HuH-7 (cell line): Measurements from ENCODE around the gene DRD4.
"Not testable (repeated sequence)": the region's sequence is repeated elsewhere in the genome, so short reads cannot be mapped to it uniquely, and the experiment has no call there.

Source experiments
- DNase-seq: peaks from one replicate; pipeline ENCODE4 v3.0.0; 2011; ENCODE audit warnings: low spot score

The DRD4 gene

DNA sequence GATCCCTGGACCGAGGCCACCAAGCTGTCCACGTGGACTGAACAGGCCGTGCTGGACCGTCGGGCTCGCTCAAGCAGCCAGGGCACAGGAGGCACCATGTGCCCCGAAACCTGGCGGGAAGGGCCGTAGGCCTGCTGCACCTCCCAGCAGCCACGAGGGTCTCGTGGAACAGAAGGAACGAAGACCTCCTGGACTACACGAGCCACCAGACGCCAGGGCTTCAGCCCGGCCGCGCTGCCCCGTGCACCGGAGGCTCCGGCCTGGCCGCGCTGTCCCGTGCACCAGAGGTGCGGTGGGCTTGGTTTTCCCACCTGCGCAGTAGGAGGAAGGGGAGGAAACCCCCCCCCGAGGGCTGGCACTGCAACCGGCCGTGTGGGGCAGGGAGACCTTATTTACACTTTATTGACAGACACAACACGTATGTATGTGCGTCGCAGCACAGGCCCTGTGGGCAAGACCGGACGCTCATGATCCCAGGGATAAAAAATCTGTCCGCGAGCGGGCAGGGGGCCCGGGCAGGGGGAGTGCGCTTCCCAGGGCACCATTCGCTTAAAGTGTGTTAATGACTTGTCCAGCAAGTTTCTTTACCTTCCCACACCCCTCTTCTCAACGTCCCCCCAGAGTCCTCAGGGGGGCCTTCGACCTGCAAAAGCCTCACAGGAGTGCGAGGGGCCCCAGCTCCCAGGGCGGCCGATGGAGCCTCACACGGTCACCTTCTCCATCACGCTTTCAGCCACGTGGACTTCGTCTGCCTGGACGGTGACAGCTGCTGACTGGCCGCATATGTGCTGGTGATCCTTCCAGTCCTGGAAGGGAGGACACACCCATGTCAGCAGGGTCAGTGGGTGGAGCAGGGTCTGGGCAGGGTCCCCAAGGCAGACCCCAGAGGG, 7.0 kb downstream of the DRD4 start:
- DNase-seq = no peak

DNA sequence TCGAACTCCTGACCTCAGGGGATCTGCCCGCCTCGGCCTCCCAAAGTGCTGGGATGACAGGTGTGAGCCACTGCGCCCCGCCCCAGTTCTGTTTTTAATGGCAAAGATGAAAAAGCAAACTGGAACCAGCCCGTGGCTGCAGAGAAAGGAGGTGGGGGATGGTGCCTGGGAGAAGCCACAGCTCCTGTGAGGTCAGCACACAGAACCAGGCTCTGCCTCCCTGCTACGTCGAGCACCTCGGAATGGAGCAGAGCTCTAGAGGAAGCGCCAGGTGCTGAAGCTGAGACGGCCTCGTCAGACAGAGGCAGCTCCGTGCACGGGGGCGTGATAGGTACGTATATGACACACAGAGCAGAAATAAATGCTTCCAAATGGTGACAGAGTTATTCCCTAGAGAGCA, 8.5 kb downstream of the DRD4 start:
- DNase-seq = no peak

DNA sequence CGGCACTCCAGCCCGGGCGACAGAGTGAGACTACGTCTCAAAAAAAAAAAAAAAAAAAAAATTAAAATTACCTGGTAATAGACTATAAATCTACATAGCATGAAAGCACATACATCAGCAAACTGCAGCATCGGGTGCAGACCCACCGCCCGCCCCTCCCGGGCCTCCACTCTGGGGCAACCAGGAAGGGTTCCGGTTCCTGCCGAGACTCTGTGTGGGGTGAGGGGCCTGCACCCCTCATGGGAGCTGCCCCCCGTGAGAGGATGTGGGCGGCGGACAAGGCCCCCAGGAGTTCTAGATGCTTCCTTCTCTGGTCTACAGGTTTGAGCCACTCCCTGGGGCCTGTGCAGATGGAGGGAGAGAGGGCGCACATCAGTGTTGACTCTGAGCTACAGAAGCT, 9.1 kb downstream of the DRD4 start:
- DNase-seq = no peak

DNA sequence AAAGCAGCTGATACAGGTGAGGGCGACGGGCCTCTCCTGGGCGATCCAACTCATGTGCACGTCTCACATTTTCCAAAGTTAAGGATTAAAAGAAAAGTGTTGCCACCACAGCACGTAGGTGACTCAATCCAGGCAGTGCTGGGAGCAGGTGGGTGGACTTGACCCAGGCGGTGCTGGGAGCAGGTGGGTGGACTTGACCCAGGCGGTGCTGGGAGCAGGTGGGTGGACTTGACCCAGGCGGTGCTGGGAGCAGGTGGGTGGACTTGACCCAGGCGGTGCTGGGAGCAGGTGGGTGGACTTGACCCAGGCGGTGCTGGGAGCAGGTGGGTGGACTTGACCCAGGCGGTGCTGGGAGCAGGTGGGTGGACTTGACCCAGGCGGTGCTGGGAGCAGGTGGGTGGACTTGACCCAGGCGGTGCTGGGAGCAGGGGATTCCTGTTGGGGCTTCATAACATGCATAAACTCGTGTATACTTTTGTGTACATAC, 10.6 kb downstream of the DRD4 start:
- DNase-seq = not testable (repeated sequence)

DNA sequence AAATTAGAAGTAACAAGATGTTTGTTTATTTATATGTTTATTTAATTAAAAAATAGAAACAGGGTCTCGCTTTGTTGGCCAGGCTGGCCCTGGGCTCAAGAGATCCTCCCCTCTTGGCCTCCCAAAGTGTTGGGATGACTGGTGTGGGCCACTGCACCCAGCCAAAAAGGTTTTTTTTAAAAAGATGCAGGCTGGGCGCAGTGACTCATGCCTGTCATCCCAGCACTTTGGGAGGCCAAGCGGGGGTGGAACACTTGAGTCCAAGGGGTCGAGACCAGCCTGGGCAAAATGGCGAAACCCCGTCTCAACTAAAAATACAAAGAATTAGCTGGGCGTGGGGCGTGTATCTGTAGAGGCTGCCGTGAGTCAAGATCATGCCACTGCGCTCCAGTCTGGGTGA, 13.4 kb downstream of the DRD4 start:
- DNase-seq = no peak

DNA sequence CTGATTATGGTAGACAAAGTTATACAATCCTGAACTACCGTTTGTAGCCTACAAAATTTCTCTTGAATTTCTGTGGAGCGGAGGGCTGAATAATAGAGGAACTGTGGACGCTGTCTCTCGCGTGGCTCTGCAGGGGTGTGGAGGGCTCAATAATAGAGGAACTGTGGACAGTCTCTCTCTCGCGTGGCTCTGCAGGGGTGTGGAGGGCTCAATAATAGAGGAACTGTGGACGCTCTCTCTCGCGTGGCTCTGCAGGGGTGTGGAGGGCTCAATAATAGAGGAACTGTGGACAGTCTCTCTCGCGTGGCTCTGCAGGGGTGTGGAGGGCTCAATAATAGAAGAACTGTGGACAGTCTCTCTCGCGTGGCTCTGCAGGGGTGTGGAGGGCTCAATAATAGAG, 16.1 kb downstream of the DRD4 start:
- not testable (repeated sequence) for DNase-seq

DNA sequence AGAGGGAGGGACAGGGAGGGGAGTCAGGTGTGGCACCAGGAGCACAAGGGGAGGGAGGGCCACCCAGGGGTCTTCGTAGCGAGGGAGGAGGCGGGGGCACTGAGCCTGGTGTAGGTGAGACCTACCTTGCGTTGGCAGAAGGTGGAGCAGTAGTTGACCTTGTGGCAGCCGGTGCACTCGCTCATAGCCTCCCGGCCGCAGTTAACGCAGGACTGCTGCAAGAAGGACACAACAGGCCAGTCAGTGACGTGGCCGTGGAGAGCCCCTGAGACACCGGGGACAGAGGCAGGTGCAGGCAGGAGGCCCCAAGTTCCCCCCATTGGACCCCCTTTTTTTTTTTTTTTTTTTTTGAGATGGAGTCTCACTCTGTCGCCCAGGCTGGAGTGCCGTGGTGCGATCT, 16.8 kb downstream of the DRD4 start:
- no peak for DNase-seq

DNA sequence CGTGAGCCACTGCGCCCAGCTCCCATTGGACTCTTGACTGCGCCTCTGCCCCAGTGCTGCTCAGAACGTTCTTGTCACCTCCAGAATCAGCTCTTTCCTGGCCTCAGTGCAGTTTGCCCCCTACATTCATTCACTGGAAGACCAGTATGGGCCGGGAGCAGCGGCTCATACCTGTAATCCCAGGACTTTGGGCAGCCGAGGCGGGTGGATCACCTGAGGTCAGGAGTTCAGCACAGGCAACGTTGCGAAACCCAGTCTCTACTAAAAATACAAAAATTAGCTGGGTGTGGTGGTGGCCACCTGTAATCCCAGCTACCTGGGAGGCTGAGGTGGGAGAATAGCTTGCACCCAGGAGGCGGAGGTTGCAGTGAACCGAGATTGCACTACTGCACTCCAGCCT, 17.4 kb downstream of the DRD4 start:
- DNase-seq = not testable (repeated sequence)

DNA sequence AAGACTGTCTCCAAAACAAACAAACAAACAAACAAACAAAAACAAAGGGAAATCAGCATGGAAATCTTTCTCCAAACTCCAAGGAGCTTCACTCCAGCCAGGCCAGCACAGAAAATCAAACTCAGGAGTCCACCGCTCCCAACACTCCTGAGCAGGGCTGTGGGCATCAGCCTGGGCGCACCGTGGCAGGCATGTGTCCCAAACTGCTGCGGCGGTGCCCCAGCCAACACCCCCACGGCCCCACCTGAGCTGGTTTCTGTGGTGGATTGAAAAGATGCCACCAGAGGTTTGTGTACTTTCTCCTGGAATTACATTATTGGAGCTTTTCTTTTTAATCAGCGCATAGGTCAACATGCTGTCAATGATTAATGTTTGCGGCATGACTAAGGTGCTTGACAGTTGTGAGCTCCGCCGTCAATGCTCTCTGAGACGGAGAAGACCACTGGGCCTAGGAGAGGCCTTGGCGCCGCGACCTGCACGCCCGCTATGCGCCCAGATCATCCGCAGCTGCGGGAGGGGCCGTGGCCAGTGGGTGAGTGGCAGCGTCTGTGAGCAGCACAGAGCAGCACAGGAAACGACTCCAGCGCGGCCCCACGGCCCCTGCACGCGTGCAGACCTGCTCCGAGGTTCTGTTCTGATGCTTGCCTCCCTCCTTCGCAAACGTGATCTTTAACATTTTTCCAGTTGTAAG, 18.1 kb downstream of the DRD4 start:
- peak; percentile 70 for DNase-seq

DNA sequence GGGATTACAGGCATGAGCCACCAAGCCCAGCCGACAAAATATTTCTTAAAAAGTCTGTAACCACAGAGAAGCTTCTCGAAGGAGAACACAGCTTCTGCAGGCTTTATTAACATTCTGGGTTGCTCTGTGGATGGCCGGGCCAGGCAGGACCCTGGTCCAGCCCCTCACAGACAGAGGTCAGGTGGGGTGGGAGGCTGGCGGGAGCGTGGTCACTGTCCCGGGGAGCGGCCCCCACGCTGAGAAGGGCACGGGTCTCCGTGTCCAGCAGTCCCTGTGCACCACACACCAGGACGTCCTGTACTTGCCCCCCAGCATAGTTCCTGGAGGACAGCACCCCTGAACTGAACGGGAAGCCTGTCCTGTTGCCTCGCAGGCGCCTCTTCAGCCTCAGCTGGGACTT, 19.4 kb downstream of the DRD4 start:
- no peak for DNase-seq

DNA sequence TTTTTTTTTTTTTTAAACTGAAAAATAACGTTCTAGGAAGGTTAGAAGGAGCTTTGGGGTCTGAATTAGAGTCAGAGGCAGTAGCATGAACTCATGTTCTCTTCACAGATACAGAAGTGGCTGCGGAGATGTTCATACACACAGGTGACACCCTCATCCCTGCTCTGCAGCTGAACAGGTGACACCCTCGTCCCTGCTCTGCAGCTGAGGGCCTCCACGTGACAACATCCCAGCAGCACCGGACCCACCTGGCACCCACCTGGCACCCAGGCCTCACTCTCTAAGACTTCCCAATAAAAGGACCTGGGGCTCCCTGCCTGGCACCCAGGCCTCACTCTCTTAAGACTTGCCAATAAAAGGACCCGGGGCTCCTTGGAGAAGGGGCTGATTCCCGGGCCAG, 19.8 kb downstream of the DRD4 start:
- DNase-seq = no peak

DNA sequence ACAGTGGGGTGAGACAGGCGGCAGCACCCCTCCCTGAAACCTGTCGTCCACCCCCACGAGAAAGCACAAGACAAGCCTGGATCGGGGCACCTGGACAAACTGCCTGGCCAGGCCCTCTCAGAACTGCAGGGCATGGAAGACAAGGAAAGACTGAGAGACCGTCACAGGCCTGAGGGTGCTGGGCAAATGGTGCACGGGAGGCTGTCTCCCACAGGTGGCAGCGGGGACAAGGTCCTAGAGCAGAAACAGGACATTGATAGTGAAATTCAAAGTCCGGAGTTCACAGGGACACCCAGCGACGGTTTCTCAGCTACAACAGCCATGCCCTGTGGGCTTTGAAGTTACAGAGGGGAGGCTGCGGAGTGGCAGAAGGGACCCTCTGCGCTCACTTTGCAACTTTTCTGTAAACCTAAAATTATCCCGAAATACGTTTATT, 20.6 kb downstream of the DRD4 start:
- peak; percentile 62 for DNase-seq

DNA sequence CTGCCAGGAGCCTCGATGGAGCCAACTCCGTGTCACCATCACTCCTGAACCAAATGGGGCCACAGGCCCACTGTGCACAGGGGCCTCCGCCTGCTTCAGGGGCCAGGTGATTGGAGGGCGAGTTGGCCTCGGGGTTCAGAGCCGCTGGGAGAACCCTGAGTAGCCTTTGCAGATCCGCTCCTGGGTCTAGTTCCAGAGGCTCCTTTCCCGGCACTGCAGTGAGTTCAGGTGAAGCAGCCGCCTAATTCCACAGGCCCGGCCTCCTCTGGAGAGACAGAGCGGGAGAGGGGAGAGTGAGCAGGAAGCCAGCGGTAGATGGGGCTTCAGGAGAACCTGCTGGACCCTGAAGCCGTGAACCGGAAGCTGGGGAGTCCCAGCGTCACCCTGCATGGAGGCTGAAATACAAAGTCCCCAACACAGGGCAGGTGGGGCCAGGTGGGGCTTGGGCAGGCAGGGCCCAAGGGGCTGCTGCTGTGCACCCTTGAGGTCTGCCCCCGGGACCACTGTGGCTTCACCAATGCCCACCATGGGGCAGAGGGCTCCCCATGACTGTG, 22.5 kb downstream of the DRD4 start:
- no peak for DNase-seq

DNA sequence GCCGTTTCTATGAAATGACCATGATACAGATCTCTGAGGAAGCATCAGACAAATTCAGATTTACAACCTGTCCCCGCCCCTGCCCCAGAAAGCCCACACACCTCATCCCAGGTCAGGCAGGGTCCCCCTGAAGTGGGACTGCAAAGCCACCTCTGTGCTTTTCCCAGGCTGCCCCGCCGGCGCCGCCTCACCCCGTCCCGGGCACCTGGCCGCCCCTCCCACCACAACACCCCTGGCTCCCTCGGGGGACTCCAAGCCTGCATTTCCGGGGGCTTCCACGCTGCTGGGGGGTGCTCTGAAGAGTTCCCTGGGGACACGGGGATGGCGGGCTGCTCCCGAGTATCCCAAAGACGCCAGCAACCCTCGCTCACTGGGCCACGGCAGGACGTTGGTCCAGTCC, 23.2 kb downstream of the DRD4 start:
- DNase-seq = no peak

DNA sequence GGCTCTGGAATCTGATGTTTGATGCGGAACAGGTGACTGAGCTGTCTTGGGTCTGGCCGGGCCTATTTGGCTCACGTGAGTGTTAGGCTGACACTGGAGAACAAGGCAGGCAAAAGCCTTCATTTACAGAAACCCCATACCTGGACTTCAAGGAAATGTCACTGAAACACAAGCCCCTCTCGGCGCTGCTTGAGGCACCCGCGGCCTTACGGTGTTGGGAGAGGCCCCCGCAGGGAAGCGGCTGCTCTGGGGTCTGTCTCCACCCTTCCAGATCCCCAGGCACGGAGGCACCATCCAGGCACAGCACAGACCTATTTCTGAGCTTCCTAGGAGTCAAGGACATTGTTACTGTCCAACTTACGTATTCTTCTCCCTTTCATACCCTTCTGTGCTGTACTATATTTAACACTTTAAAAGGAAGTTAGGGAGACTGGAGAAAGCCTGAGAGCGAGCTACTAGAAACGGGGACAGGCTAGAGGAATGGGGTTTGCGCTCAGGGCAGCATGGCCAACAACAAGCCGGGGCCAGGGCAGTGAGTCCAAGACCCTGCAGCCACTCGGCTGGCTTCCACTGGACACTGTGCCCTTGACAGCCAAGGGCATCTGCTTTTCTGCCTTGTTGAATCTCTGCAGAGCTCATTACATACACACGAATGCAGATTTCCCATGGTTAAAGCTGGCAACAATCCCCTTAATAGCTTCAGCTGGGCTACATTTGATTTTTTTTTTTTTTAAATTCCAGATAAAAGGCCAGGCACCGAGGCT, 23.8 kb downstream of the DRD4 start:
- DNase-seq = no peak

DNA sequence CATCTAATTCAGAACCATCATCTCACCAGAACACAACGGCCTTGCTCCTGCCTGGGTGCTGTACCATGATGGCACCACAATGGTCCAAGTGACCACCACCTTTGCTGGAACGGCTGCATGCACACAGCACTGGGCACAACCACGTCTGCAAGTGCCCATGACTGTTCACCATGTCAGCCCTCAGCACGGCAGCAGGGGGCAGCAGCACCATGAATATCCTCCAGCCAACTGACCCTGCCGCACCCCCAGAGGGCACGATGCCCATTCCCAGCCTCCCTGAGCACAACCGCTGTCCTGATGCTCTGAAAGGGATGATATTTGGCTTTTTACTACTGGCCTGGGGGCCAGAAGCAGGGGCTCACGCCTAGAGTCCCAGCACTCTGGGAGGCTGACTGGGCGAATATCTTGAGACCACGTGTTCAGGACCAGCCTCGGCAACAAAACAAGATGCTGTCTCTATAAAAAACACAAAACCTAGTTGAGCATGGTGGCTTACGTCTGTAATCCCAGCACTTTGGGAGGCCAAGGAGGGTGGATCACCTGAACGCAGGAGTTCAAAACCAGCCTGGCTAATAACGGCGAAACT, 25.7 kb downstream of the DRD4 start:
- DNase-seq = peak; percentile 92

DNA sequence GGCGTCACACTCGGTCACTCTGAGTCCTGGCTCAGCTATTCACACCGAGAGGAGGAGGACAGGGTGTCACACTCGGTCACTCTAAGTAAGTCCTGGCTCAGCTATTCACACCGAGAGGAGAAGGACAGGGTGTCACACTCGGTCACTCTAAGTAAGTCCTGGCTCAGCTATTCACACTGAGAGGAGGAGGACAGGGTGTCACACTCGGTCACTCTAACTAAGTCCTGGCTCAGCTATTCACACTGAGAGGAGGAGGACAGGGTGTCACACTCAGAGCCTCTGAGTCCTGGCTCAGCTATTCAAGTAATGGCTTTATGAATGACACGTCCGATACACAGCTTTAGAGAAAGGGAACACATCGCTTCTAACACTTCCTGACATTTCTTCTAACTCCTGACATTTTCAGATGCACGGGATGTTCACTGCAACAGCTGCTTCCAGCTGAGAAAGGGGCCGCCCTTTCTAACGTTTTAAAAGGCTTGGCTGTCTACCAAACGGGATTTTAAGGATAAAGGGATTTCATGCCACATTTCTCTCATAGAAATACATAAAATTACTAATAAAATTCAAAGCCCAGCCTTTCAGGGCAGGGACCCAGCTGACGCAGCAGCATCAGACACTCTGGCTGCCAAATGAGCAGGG, 28.1 kb downstream of the DRD4 start:
- DNase-seq = no peak

DNA sequence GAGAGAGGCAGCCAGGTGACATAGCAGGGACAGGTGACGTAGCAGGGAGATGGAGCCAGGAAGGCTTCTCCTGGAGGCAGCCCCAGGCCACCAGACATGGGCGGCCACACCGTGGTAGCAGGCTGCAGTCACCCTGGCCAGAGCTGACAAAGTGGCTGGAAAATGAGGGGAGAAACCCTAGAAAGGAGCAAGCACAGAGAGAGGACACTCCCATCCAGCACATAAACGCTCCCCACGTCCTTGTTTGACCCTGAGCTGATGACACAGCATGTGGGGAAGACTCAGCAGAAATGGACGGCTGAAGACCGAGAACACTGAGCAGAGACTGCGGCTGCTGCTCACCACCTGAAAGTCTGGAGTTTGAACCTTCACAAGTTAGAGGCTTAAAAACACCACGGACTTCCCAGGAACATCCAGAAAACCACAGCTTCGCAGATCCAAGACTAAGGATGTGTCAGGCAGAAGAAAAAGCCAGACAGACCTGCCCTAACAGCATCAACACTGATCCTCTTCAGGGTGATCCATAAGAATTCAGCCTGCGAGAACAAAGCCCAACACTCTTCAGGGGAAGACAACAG, 28.7 kb downstream of the DRD4 start:
- DNase-seq = no peak

DNA sequence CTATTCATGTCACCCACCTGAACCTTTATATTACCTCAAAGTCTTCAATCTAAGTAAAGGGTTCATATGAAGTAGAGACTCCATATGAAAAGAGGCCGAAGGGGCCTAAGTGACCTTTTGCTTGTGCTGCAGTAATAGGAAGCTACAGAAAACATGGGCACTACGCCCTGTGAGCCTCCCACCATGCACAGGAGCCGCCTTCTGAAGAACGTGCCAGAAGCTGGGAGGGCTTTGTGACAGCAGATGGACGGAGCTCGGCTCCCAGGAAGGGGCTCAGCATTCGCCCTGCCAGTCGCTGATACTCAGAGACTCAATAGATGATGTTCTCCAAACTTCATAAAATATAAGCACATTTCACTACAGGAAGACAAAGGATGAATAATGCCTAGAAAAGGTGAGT, 36.8 kb downstream of the DRD4 start:
- DNase-seq = no peak

DNA sequence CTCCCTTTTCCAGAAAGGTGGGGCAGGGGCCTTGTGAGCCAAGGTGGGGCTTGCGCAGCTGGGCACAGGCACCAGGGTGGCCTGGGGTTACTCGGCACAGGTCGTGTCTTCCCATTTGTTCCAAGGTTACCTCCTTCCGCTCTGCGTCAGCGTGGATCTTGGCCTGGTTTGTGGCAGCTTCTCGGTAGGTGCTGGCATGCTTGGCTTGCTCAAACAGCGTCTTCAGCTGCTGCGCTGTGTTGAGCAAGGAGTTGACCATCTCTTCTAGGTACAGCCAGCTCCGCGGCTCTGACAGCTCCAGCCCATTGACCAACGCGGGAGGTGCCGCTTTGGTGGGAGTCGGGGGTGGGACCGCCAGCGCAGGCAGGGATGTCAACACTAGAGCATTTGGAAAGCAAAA, 37.3 kb downstream of the DRD4 start:
- no peak for DNase-seq

DNA sequence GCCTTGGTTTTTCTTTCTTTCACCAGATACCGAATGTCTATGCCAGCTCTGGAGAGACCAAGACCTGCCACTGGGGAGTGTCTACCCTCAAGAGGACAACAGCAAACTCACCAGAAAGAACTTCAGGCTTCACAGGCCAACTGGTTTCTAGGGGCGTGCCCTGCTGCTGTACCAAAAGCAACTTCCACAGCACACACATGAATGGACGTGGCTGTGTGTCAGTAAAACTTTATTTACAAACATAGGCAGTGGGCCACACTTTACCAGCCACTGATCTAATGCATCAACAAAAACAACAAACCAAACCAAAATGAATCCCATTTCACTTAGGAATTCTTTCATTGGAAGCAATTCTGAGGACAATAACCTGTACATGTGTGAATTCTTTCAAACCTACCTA, 41.2 kb downstream of the DRD4 start:
- DNase-seq = no peak
